K562 (cell line): ENCODE data around the gene HEBP1. TPM values are rescaled to one million over a fixed set of nuclear protein-coding genes. Genes with fewer than 3 reads are reported as not detected.
A peak's percentile ranks its signal among the peaks of the same experiment; 100 is the strongest.

ENCODE experiments used
- BCOR ChIP-seq: fragments of 450-650 bp; IDR thresholded peaks from 2 replicates; pipeline ENCODE4 v1.6.1; 2016
- BHLHE40 ChIP-seq: IDR thresholded peaks from 2 replicates; pipeline ENCODE4 v1.6.1; 2011; ENCODE audit warnings: low read length, improper control_type of control experiment
- CTCF ChIP-seq, 3 experiments: IDR thresholded peaks in 2 of 3; conservative IDR thresholded peaks in 1 of 3; 2 replicates each; pipeline ENCODE4 v1.5.1; 2011 to 2012; ENCODE audit warnings: low read length in 3 of 3, mild to moderate bottlenecking in 3 of 3, control low read depth in 2 of 3, improper control_type of control experiment in 1 of 3, inconsistent platforms in 1 of 3, low read depth in 1 of 3, mixed read lengths in 1 of 3, moderate library complexity in 1 of 3; ENCODE audit not compliant: insufficient read depth in 2 of 3
- E2F8 ChIP-seq: fragments of 450-650 bp; IDR thresholded peaks from 2 replicates; pipeline ENCODE4 v1.7.1; 2018; ENCODE audit warnings: mild to moderate bottlenecking, low read depth; ENCODE audit not compliant: partially characterized antibody
- JUNB ChIP-seq: fragments of 450-650 bp; formaldehyde crosslinking; conservative IDR thresholded peaks from 2 replicates; pipeline ENCODE4 v1.4.0; 2020; ENCODE audit warnings: mild to moderate bottlenecking
- MIER1 ChIP-seq: fragments of 450-650 bp; IDR thresholded peaks from 2 replicates; pipeline ENCODE4 v1.6.1; 2016; ENCODE audit warnings: antibody characterized with exemption, mild to moderate bottlenecking, low read depth
- PKNOX1 ChIP-seq: fragments of 450-650 bp; IDR thresholded peaks from 2 replicates; pipeline ENCODE4 v1.6.1; 2016
- REST ChIP-seq, 2 experiments: fragments of 450-650 bp; formaldehyde crosslinking in 1 of 2; IDR thresholded peaks; 2 replicates each; pipeline versions ENCODE4 v1.4.0 to v1.6.1; 2014 to 2020; ENCODE audit warnings: mild to moderate bottlenecking in 2 of 2, borderline replicate concordance in 1 of 2, low read depth in 1 of 2
- SAFB ChIP-seq: fragments of 200-400 bp; formaldehyde crosslinking; IDR thresholded peaks from 2 replicates; pipeline ENCODE4 v1.6.1; 2017; ENCODE audit warnings: low read depth, low read length, borderline replicate concordance
- SMAD3 ChIP-seq: fragments of 450-650 bp; formaldehyde crosslinking; conservative IDR thresholded peaks from 2 replicates; pipeline ENCODE4 v1.4.0; 2020; ENCODE audit warnings: mild to moderate bottlenecking
- ZNF696 ChIP-seq: fragments of 250-450 bp; sonication (Bioruptor Pico); conservative IDR thresholded peaks from 2 replicates; pipeline ENCODE4 v1.4.0; 2020; ENCODE audit warnings: mild to moderate bottlenecking, moderate library complexity
- ZNF717 ChIP-seq: fragments of 250-450 bp; sonication (Bioruptor Pico); IDR thresholded peaks from 2 replicates; pipeline ENCODE4 v1.5.0; 2021
- polyA plus RNA-seq, 8 experiments: library from polyadenylated mRNA; depleted of rRNA in 4 of 8; stranded (reverse) in 5 of 8; unstranded in 3 of 8; fragments of >200 nt; fragmentation: Nextera tagmentation in 2 of 8; fragmentation: Illumina TruSeq in 1 of 8; extraction: Ambion mirVana in 2 of 8; extraction: Trizol in 1 of 8; gene quantifications; 2 replicates each; pipeline versions ENCODE4 v1.2.1 to v1.2.3, GENCODE V29; 2011 to 2014; ENCODE audit warnings: inconsistent platforms in 1 of 8, missing spikeins in 1 of 8
- total RNA-seq, 7 experiments: library from RNA; depleted of rRNA in 6 of 7; stranded (reverse); fragments of >200 nt in 6 of 7; fragmentation: Illumina TruSeq in 2 of 7; extraction: Trizol in 2 of 7; gene quantifications; 2 replicates each; pipeline versions ENCODE4 v1.2.1 to v1.2.3, GENCODE V29; 2011 to 2021; ENCODE audit warnings: low replicate concordance in 1 of 7

Gene HEBP1
- total and polyA plus RNA-seq, 9 of the 15 experiments (the other 6 are each of a cell fraction or from before 2014, with no cell fraction given) = 1.1 to 10.1 (median 2.4) TPM

- TF ChIP-seq CTCF (IDR thresholded peaks at IDR 0.05 in 2 of 3, conservative IDR thresholded peaks at IDR 0.05 in 1 of 3; ENCODE audit: insufficient read depth in 2 of 3, low read depth in 1 of 3, low read length in 3 of 3) = no peak
- TF ChIP-seq ZNF696 (CRISPR knock-in tag) = no peak
- no peak; the same call in 1 of the 2 replicates for TF ChIP-seq PKNOX1
- TF ChIP-seq E2F8 = no peak
- no peak for TF ChIP-seq SMAD3 (CRISPR knock-in tag)
- TF ChIP-seq MIER1 = no peak
- TF ChIP-seq SAFB = no peak
- TF ChIP-seq ZNF717 (CRISPR knock-in tag) = no peak
- no peak for TF ChIP-seq JUNB (CRISPR knock-in tag)
- peak; percentile 19; the same call in 1 of the 2 replicates for TF ChIP-seq REST (IDR thresholded peaks at IDR 0.05; ENCODE audit: borderline replicate concordance)
- no peak for TF ChIP-seq REST (CRISPR knock-in tag; IDR thresholded peaks at IDR 0.05; ENCODE audit: low read depth)
- peak; percentile 98 for TF ChIP-seq BHLHE40
- TF ChIP-seq BCOR = no peak
Measured at GRCh38 chr12:12927211-12928079, 72.6 kb downstream of the HEBP1 start (continued).
